ENCODE data around the gene PTPRG.

PTPRG gene

DNA sequence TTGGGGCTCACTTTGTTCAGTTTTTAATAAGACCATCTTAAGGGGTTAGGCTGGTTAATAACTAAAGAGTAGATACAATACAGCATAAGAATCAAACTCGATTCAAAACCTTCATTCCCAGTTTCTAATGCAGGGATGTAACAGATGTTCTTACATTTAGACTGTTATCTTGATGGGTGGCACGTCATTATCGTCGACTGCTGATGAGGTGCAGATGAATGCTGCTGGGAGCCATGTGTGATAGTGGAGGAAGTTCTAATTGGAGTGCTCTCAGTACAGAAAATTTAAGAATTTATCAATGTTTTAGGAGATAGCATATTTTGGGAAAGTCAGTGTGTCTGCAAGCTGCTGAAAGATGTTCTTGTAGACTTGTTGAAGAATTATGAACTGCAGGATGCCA lies 331.5 kb downstream of the PTPRG start:
- Histone ChIP-seq H3K79me2 (ENCODE audit: low read length) (no peaks in the 10 kb centered on the region), H3K27ac (ENCODE audit: low read length) (no peak overlapping the region), H3K36me3 (replicated peaks; ENCODE audit: low read depth, low read length) (no peaks in the 10 kb centered on the region), H3K4me1 (ENCODE audit: low read length) (peaks cover 67% of the 10 kb centered on the region), H3K4me3 (ENCODE audit: low read length) (no peak overlapping the region), H3K27me3 (ENCODE audit: low read depth, low read length) (no peaks in the 10 kb centered on the region), H3K9me3 (ENCODE audit: insufficient read depth, low read length) (no peaks in the 10 kb centered on the region), H3K4me2 (ENCODE audit: low read length) (no peak overlapping the region), H4K20me1 (ENCODE audit: insufficient read depth, low read length) (no peaks in the 10 kb centered on the region), H3K9ac (ENCODE audit: low read length) (no peak overlapping the region), H2AFZ (ENCODE audit: low read depth, low read length) (no peak overlapping the region)
- no peak for TF ChIP-seq EZH2phosphoT487 (IDR thresholded peaks at IDR 0.05; ENCODE audit: low read depth)
- TF ChIP-seq, protein P1, sequence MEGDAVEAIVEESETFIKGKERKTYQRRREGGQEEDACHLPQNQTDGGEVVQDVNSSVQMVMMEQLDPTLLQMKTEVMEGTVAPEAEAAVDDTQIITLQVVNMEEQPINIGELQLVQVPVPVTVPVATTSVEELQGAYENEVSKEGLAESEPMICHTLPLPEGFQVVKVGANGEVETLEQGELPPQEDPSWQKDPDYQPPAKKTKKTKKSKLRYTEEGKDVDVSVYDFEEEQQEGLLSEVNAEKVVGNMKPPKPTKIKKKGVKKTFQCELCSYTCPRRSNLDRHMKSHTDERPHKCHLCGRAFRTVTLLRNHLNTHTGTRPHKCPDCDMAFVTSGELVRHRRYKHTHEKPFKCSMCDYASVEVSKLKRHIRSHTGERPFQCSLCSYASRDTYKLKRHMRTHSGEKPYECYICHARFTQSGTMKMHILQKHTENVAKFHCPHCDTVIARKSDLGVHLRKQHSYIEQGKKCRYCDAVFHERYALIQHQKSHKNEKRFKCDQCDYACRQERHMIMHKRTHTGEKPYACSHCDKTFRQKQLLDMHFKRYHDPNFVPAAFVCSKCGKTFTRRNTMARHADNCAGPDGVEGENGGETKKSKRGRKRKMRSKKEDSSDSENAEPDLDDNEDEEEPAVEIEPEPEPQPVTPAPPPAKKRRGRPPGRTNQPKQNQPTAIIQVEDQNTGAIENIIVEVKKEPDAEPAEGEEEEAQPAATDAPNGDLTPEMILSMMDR (IDR thresholded peaks at IDR 0.05; ENCODE audit: low read depth, low read length): no peak

DNA sequence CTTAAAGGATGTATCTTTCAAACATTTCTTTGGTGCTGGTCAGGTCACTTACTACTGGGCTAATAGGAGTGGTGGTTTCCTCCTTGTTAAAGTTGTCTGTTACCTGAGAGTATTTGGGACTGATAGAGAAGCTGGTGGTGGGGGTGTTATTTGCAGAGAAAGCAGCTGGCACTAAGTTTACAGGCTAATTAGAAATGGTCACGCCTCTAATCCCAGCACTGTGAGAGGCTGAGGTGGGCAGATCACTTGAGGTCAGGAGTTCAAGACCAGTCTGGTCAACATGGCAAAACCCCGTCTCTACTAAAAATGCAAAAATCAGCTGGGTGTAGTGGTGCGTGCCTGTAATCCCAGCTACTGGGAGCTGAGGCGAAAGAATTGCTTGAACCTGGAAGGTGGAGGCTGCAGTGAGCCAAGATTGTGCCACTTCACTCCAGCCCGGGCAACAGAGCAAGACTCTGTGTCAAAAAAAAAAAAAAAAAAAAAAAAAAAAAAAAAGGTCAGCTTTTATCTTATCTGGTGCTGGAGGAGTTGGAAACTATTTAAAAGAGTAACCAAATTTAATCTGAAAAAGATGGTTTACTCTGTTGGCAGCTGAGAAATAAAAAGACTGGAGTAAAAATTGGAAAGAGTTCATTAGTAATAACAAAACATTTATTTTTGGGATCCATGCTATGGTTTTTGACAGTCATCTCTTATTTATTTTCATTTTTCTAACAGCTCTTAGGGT lies 332.6 kb downstream of the PTPRG start:
- peak overlapping the region; percentile 13; the same call in 1 of the 2 replicates for H3K9ac ChIP-seq (ENCODE audit: low read length)
- 0 out of 2 replicates have a peak, but pooled peaks cover 4% of the 10 kb centered on the region for H3K79me2 ChIP-seq (ENCODE audit: low read length)
- H3K4me3 ChIP-seq (ENCODE audit: low read length): no peak overlapping the region
- H3K4me2 ChIP-seq (ENCODE audit: low read length): peak overlapping the region; percentile 75
- H4K20me1 ChIP-seq (ENCODE audit: insufficient read depth, low read length): no peaks in the 10 kb centered on the region
- H3K36me3 ChIP-seq (replicated peaks; ENCODE audit: low read depth, low read length): no peaks in the 10 kb centered on the region
- H2AFZ ChIP-seq (ENCODE audit: low read depth, low read length): no peak overlapping the region
- peaks cover 79% of the 10 kb centered on the region for H3K4me1 ChIP-seq (ENCODE audit: low read length)
- H3K27ac ChIP-seq (ENCODE audit: low read length): peak overlapping the region; percentile 89
- no peak for TF ChIP-seq EZH2phosphoT487 (IDR thresholded peaks at IDR 0.05; ENCODE audit: low read depth)
- TF ChIP-seq, protein P1 (IDR thresholded peaks at IDR 0.05; ENCODE audit: low read depth, low read length): no peak
- no peaks in the 10 kb centered on the region for H3K9me3 ChIP-seq (ENCODE audit: insufficient read depth, low read length)
- no peaks in the 10 kb centered on the region for H3K27me3 ChIP-seq (ENCODE audit: low read depth, low read length)

DNA sequence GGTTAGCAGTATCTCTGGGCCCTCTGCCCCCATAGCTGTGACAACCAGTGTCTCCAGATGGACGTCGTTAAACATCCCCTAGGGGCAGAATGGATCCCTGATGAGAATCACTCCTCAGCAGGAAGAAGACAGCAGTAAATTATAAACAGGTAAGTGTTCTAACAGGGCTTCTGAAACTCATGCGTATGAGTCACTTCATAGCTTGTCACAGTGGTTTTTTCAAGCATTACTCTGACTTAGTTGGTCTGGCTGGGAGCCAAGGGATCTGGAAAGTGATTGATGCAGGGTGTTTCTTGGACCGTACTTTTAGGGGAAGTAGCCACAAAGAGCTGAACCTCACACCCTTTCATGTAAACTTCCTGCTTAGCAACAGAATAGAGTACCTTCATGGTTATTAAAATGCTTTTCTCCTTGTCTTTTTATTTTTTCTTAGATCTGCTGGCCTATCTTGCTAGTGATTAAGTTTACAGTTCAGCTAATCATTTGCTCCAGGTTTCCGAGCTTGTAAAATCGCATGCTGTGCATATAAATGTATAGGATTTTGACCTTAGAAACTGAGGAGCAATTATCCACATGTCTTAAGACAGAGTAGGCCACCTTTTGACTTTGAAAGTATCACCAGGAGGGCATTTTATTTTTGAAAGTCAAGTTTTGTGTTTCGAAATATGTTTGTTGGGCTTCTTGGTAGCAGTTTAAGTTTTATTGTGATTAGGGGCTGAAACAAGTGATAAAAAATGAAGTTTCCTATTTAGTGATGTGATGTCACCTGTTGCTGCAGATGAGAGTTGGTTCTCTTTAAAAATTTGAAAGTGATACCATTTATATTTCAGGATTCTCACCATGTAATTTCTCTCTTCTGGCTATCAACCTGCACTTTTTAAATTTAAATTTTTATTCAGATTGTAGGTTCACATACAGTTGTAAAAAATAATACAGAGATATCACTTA lies 333.9 kb downstream of the PTPRG start:
- H3K9ac ChIP-seq (ENCODE audit: low read length): peak overlapping the region; percentile 36
- peak overlapping the region; percentile 89 for H3K27ac ChIP-seq (ENCODE audit: low read length)
- H4K20me1 ChIP-seq (ENCODE audit: insufficient read depth, low read length): no peaks in the 10 kb centered on the region
- H3K4me1 ChIP-seq (ENCODE audit: low read length): peaks cover 80% of the 10 kb centered on the region
- H3K4me3 ChIP-seq (ENCODE audit: low read length): peak overlapping the region; percentile 53
- no peaks in the 10 kb centered on the region for H3K36me3 ChIP-seq (replicated peaks; ENCODE audit: low read depth, low read length)
- H2AFZ ChIP-seq (ENCODE audit: low read depth, low read length): no peak overlapping the region
- no peaks in the 10 kb centered on the region for H3K27me3 ChIP-seq (ENCODE audit: low read depth, low read length)
- no peaks in the 10 kb centered on the region for H3K9me3 ChIP-seq (ENCODE audit: insufficient read depth, low read length)
- peaks cover 10% of the 10 kb centered on the region; the same call in 1 of the 2 replicates for H3K79me2 ChIP-seq (ENCODE audit: low read length)
- TF ChIP-seq, protein P1 (IDR thresholded peaks at IDR 0.05; ENCODE audit: low read depth, low read length): peak; percentile 32
- TF ChIP-seq EZH2phosphoT487 (IDR thresholded peaks at IDR 0.05; ENCODE audit: low read depth): no peak
- peak overlapping the region; percentile 75 for H3K4me2 ChIP-seq (ENCODE audit: low read length)

DNA sequence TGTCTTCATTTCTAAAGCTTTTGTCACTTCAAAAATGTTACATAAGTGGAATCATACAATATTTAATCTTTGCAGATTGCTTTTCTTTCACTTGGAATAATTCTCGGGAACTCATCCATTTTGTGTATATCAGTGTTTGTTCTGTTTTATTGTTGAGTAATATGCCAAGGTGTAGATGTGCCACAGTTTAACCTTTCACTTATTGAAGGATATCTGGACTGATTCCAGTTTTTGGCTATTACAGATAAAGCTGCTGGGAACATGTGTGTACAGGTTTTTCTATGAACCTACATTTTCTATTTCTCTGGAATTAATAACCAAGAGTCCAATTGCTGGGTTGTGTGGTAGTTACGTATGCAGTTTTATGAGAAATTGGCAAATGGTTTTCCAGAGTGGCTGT lies 334.9 kb downstream of the PTPRG start:
- Histone ChIP-seq H3K4me2 (ENCODE audit: low read length) (peak overlapping the region; percentile 75), H3K36me3 (replicated peaks; ENCODE audit: low read depth, low read length) (no peaks in the 10 kb centered on the region), H3K4me1 (ENCODE audit: low read length) (peaks cover 74% of the 10 kb centered on the region), H3K9ac (ENCODE audit: low read length) (no peak overlapping the region; the same call in 1 of the 2 replicates), H3K9me3 (ENCODE audit: insufficient read depth, low read length) (no peaks in the 10 kb centered on the region), H4K20me1 (ENCODE audit: insufficient read depth, low read length) (no peaks in the 10 kb centered on the region), H2AFZ (ENCODE audit: low read depth, low read length) (no peak overlapping the region), H3K4me3 (ENCODE audit: low read length) (peak overlapping the region; percentile 53), H3K79me2 (ENCODE audit: low read length) (peaks cover 10% of the 10 kb centered on the region; the same call in 1 of the 2 replicates), H3K27ac (ENCODE audit: low read length) (peak overlapping the region; percentile 89), H3K27me3 (ENCODE audit: low read depth, low read length) (no peaks in the 10 kb centered on the region)
- TF ChIP-seq EZH2phosphoT487 (IDR thresholded peaks at IDR 0.05; ENCODE audit: low read depth): no peak
- TF ChIP-seq, protein P1 (IDR thresholded peaks at IDR 0.05; ENCODE audit: low read depth, low read length): no peak

Data from OCI-LY3 (cell line).